HuH-7 (cell line): ENCODE data around the gene BRI3BP.
"Not testable (repeated sequence)": the region's sequence is repeated elsewhere in the genome, so short reads cannot be mapped to it uniquely, and the experiment has no call there.

Experiments
- DNase-seq: peaks from one replicate; pipeline ENCODE4 v3.0.0; 2011; ENCODE audit warnings: low spot score

BRI3BP gene

DNA sequence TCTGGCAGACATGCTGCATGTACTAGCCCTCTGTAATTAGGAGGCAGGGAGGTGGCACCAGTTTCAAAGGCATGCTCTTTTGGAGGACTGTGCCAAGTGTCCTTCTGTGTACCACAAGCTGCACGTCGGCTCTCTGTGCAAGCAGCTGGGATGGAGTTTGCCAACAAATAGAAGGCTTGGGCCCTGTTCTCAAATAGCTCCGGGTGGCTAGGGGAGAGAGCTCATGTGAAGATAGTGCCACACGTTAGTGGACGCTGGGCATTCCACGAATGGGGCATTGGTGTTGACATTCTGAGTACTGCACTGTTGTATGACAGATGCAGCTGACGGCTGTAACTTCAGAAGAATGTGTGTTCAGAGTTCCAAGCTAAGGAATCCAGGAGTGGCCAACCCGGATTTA, 76.2 kb downstream of the BRI3BP start:
- DNase-seq = no peak

DNA sequence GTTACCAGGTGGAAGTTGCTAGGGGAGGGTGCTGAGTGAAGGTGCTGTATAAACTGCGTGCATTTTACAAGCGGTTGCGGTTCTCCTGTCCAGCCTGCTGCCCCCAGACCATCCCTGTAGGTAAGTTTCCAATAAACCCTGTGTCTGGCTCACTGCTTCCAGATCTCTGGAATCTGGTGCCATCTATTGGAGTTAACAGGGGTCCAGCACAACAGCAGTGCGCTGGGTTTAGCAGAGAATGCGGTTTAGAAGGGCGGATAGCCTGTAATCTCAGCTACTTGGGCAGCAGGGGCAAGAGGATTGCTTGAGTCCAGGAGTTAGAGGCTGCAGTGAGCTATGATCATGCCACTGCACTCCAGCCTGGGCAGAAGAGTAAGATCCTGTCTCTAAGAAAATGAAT, 76.7 kb downstream of the BRI3BP start:
- DNase-seq = no peak

DNA sequence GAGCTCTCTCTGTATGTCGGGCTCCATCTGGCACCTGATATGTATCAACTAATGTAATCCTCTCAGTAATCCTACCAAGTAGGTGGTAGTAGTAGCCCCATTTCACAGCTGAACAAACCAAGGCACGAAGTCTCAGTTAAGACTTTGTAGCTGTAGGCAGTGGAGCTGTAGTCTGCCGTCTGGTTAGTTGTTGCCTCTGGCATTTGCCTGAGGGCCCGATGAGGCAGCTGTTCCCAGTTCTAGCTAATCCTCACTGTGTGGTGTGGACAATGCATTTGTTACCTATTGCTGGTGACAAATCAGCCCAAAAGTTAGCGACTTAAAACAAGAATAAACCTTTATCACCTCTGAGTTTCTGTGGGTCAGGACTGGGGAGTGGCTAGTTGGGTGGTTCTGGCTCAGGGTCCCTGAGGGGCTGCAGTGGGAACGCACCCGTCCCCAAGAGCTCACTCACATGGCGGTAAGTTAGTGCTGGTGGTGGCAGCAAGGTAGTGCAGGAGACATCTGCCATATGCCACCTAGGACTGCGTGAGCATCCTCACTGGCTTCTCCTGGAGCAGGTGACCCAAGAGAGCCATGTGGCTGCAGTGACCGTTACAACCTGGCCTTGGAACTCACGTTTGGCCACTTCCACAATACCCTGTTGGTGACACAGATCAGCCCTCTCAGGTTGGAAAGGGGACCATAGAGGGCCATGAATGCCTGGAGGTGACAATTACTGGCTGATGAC, 77.4 kb downstream of the BRI3BP start:
- no peak for DNase-seq

DNA sequence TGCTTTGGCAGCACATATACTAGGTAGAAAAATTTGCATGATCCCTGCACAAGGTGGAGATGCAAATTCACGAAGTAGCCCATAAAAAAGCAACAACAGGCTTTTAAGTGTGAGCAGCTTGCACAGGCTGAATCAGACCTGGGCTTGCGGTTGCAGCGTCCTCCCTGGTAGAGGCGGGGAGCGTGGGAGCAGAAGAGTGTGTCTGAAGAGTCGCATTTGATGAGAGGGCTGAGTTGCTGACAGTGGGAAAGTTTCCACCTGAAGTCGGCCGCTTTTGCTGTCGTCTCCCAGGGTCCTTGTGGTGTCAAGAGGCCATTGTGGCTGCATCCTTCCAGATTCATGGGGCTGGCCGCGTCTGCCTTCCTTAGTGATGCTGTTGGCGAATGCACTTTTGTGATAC, 78.0 kb downstream of the BRI3BP start:
- DNase-seq = no peak

DNA sequence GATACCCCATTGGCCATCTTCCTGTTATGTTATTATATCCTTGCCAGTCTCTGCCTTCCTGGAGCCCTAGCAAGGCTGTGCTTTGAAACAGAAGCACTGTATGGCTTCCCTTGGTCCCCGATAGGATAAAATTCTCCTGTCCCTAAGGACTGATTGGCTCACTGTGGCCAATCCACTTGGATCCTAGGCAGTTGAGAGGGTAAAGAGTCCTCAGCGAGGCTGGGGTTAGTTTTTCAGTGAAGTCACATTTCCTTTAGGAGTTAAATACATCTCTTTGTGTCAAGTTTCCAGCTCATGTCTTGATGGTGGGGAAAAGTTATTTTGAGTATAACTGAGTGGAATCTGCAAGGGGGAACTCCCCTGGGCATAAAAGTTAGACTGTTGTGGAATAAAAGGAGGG, 79.1 kb downstream of the BRI3BP start:
- no peak for DNase-seq

DNA sequence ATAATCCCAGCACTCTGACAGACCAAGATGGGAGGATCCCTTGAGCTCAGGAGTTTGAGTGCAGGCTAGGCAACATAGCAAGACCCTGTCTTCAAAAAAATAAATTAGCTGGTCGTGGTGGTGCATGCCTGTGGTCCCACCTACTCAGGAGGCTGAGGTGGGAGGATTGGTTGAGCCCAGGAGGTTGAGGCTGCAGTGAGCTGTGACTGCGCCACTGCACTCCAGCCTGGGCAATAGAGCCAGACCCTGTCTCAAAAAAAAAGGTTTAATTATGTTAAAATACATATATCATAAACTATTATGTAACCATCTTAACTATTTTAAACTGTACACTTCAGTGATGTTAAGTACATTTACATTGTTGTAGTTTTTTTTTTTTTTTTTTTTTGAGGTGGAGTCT, 80.8 kb downstream of the BRI3BP start:
- not testable (repeated sequence) for DNase-seq

DNA sequence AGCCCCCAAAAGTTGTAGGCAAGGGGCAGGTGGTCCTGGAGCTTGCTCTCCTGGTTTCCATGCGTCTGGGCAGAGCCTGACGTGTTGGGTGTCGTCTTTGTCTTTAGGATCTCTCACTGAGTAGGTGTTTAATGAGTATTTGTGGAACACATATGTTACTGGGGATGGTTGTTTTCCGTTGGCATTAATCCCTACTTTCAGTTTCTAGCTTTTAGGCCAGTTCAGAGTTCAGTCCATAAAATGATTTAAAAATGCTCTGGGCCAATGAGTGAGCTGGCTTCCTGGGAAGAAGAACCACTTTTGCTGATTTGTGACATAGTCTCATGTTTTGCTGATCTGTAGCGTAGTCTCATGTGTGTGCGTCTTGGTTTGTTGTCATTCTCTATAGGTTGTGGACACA, 82.7 kb downstream of the BRI3BP start:
- DNase-seq = no peak

DNA sequence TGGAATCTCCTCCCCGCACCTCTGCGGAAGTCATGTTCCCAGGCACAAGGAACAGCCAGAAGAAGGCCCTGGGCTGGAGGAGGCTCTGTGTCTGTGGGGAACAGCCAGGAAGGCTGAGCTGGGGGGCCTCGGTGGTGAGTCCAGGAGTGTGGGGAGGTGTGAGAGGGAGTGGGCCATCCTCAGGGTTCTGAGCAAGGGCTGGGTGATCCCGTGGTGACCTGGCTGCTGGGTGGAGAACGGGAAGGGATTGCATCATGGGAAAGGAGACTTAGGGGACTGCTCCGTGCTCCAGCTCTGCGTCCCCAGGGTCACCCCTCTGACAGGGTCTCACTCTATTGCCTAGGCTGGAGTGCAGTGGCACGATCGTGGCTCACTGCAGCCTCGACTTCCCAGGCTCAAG, 85.6 kb downstream of the BRI3BP start:
- no peak for DNase-seq

DNA sequence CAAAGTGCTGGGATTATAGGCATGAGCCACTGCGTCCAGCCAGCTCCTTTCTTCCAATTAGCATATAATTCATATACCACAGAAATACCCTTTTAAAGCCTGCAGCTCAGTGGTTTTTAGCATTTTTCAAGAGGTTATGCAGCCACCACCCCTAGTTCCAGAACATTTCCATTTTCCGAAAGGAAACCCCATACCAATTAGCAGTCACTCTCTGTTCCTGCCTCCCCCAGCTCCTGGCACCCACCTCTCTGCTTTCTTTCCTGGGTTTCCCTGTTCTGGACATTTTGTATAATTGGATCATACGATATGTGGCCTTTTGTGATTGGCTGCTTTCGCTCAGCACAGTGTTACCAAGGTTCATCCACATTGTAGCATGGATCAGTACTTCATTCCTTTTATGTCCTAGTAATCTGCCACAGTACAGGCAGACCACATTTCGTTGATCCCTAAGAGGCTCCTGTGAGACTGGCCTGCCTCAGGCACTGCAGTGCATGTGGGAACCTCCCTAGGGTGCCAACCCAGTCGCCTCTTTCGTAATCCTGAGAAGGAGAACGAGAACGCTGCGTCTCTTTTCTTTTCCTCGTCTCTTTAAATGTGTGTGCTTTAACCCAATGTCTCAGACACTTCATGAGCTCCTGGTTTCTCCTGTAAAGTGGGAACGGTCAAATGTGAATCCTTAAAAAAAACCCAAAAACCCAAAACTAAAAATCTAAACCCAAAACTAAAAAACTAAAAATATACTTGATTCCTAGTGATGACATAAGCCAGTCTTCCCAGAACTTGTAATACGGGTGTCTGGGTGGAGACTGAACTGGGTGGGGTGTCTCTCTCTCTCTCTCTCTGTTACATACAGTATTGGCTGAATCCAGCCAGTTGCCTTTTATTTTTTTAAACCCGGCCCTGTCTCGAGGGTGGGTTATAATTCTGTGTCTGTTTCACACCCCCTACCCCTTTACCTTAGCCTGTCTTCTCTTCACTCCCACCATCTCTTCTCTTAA, 86.5 kb downstream of the BRI3BP start:
- no peak for DNase-seq
